ENCODE measurements around the gene FHL3. TPM values are rescaled to one million over a fixed set of nuclear protein-coding genes. Genes with fewer than 3 reads are reported as not detected.

The FHL3 gene
- total and polyA plus RNA-seq, 2 experiments from 2014 or later = 28.3 to 49.0 TPM

- TF ChIP-seq EZH2 (IDR thresholded peaks at IDR 0.05; ENCODE audit: low read depth, unreplicated experiment) (no peak), EZH2phosphoT487 (IDR thresholded peaks at IDR 0.05; ENCODE audit: unreplicated experiment) (no peak), REST (IDR thresholded peaks at IDR 0.05; ENCODE audit: unreplicated experiment) (no peak), ZNF114 (CRISPR knock-in tag; IDR thresholded peaks at IDR 0.05) (no peak)
Observed at GRCh38 chr1:38053416-38054091, 48.2 kb upstream of the FHL3 start (continued).

GRCh38 chr1:38052750-38053415 lies 47.6 kb upstream of the FHL3 start:
- Histone ChIP-seq H3K27me3 (ENCODE audit: insufficient read depth) (peaks cover 18% of the 10 kb centered on the region), H3K4me1 (ENCODE audit: insufficient read depth) (peaks cover 21% of the 10 kb centered on the region), H4K20me1 (replicated peaks; ENCODE audit: insufficient read depth) (peaks cover 3% of the 10 kb centered on the region; the same call in 1 of the 2 replicates), H3F3A (replicated peaks; ENCODE audit: low read depth) (no peaks in the 10 kb centered on the region; the same call in 1 of the 2 replicates), H3K9me2 (ENCODE audit: insufficient read depth) (no peaks in the 10 kb centered on the region), H2AFZ (no peak overlapping the region), H3K4me3 (no peak overlapping the region), H3K4me2 (peak overlapping the region; percentile 33; the same call in 1 of the 2 replicates), H3K27ac (ENCODE audit: low read depth) (no peak overlapping the region), H3K36me3 (ENCODE audit: insufficient read depth) (no peaks in the 10 kb centered on the region), H3K79me2 (replicated peaks; ENCODE audit: insufficient read depth) (no peaks in the 10 kb centered on the region; the same call in 1 of the 2 replicates)
- no peak overlapping the region for H3K4me3 Mint-ChIP-seq
- no peak overlapping the region for H3K27ac Mint-ChIP-seq
- no peak for TF ChIP-seq REST (IDR thresholded peaks at IDR 0.05; ENCODE audit: unreplicated experiment)
- no peak for TF ChIP-seq POLR2AphosphoS5 (IDR thresholded peaks at IDR 0.05; ENCODE audit: low read depth)
- no peak for TF ChIP-seq EZH2phosphoT487 (IDR thresholded peaks at IDR 0.05; ENCODE audit: unreplicated experiment)
- TF ChIP-seq STAT1 (IDR thresholded peaks at IDR 0.05; ENCODE audit: unreplicated experiment) = no peak
- no peak for TF ChIP-seq NANOG (IDR thresholded peaks at IDR 0.05; ENCODE audit: borderline replicate concordance)
- TF ChIP-seq CREB1 (CRISPR knock-in tag; IDR thresholded peaks at IDR 0.05; ENCODE audit: low read depth) = no peak
- TF ChIP-seq ZNF331 (CRISPR knock-in tag; IDR thresholded peaks at IDR 0.05; ENCODE audit: low read depth) = no peak
- TF ChIP-seq CTCF (conservative IDR thresholded peaks at IDR 0.05; ENCODE audit: low read depth in 2 of 2) = no peak
- TF ChIP-seq ETS1 (IDR thresholded peaks at IDR 0.05) = no peak
- no peak for TF ChIP-seq ZNF114 (CRISPR knock-in tag; IDR thresholded peaks at IDR 0.05)
- ATAC-seq (peak; percentile 94), DNase-seq (ENCODE audit: low spot score) (peak; percentile 83)
- H3K4me1 Mint-ChIP-seq = peaks cover 49% of the 10 kb centered on the region
- H3K27me3 Mint-ChIP-seq (ENCODE audit: insufficient read depth, low read depth, poor library complexity) = peaks cover 18% of the 10 kb centered on the region
- 0 out of 3 replicates have a peak, but pooled peaks cover 2% of the 10 kb centered on the region for H3K36me3 Mint-ChIP-seq (ENCODE audit: low read depth)
- H3K9me3 Mint-ChIP-seq = no peaks in the 10 kb centered on the region

Data from GM23338 (cell line).